Measurements from ENCODE around the gene ADAM12.

Gene ADAM12

GRCh38 chr10:126092366-126093215, 295.7 kb downstream of the ADAM12 start:
- peak; percentile 49 for DNase-seq (ENCODE audit: low read depth)
- no peak overlapping the region for H3K4me3 ChIP-seq (ENCODE audit: low read depth, low read length)
- TF ChIP-seq, protein P1, sequence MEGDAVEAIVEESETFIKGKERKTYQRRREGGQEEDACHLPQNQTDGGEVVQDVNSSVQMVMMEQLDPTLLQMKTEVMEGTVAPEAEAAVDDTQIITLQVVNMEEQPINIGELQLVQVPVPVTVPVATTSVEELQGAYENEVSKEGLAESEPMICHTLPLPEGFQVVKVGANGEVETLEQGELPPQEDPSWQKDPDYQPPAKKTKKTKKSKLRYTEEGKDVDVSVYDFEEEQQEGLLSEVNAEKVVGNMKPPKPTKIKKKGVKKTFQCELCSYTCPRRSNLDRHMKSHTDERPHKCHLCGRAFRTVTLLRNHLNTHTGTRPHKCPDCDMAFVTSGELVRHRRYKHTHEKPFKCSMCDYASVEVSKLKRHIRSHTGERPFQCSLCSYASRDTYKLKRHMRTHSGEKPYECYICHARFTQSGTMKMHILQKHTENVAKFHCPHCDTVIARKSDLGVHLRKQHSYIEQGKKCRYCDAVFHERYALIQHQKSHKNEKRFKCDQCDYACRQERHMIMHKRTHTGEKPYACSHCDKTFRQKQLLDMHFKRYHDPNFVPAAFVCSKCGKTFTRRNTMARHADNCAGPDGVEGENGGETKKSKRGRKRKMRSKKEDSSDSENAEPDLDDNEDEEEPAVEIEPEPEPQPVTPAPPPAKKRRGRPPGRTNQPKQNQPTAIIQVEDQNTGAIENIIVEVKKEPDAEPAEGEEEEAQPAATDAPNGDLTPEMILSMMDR (IDR thresholded peaks at IDR 0.05; ENCODE audit: low read depth, low read length, missing control alignments), result peak; percentile 5
- in situ Hi-C loops (cut with HindIII; ENCODE audit: low sequenced_read_pairs), result no loop called here

DNA sequence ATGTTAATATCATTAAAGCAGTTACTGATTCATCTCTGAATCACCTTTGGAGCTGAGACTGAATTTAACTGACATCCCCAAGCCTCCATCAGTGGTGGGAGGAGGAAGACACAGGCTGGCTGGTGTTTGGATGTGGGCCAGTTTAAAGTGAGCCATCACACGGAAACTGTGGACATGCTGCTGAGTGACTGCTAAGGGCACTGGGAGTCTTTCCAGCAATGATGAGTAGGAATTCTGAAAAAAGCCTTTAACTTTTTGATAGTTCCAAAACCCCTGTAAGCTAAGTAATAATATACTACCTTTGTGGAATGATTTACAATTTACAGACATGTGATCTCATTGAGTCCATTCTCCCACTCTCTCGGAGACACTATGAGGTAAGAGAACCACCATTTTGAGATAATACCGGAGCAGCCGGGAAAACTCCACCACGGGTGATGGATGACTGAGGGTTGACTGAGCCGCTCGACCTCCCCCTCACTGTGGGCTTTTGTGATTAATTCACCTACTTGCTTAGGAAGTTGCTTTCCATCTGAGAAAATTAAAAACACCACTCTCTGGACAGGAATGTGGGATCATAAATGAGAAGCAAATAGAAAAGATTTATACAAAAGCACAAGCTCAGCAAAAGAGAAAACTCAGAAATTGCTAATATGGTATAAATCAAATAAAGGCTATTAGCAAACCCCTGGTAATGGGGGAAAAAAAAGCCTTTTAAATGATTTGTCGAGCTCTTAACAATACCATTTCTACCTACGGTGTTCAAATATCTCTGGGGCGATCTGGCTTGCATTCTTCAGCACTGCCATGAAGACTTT, 297.2 kb downstream of the ADAM12 start:
- DNase-seq (ENCODE audit: low read depth), result peak; percentile 42
- H3K4me3 ChIP-seq (ENCODE audit: low read depth, low read length), result no peak overlapping the region
- TF ChIP-seq, protein P1 (IDR thresholded peaks at IDR 0.05; ENCODE audit: low read depth, low read length, missing control alignments), result no peak
- in situ Hi-C loops (cut with HindIII; ENCODE audit: low sequenced_read_pairs), result no loop called here

- no peak for DNase-seq (ENCODE audit: low read depth)
- in situ Hi-C loops (cut with HindIII; ENCODE audit: low sequenced_read_pairs), result no loop called here
Measured at GRCh38 chr10:126090443-126090842, 297.8 kb downstream of the ADAM12 start.

DNA sequence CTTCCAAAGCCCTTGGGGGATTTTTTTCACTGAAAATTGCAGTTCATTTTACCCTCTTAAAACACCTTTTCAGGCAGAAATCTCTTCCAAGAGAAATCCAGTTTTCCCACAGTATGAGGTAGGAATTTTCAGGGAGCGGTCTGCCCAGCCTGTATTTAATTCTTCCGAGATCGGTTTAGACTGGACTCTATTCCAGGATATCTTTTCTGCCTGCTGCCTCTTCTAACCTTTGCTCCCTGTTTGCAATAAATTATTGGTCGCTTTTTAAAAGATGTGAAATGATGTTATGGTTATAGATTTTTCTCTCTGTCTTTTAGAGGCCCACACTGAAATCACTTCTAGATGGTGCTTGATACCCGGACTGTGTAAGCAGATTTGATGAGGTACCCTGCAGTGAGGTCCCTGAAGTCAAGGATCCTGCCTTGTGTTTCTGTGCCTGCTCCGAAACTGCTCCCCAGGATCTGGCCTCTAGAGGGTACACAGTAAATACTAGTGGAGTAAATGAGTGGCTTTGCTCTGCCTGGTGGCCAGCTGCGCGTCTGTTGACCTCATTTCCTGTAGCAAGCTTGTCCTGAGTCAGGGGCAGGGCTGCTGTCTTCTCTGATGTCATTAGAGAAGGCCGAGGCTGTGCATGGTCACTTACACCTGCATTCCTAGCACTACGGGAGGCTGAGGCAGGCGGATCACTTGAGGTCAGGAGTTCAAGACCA, 300.3 kb downstream of the ADAM12 start:
- H3K4me3 ChIP-seq (ENCODE audit: low read depth, low read length), result no peak overlapping the region
- TF ChIP-seq, protein P1 (IDR thresholded peaks at IDR 0.05; ENCODE audit: low read depth, low read length, missing control alignments), result no peak
- in situ Hi-C loops (cut with HindIII; ENCODE audit: low sequenced_read_pairs), result no loop called here
- no peak for DNase-seq (ENCODE audit: low read depth)

More at GRCh38 chr10:126090443-126090842, 297.8 kb downstream of the ADAM12 start:
- no peak overlapping the region for H3K4me3 ChIP-seq (ENCODE audit: low read depth, low read length)
- TF ChIP-seq, protein P1 (IDR thresholded peaks at IDR 0.05; ENCODE audit: low read depth, low read length, missing control alignments), result no peak

DNA sequence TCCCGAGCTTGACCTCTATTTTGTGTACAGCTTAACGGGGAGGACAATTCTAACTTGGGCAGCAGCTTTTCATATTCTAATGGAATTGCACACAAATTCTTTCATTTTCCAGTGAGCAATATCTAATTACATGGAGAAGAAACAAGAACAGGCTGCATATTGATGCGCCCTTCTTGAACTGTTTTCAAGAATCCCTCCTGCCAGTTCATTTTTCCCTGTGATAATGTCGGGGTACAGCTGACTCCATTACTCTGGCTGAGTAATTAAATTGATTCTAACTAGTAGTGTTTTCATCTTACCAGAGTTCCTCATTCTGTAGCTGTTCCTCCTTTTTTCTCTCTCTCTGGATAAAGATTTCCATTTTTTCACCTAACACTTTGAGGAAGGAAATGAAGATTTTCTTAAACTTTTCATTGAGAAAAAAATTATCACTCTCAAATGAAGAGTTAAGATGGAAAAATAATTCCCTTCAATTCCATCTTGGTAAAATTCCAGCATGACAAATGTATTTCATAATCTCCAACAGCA, 301.1 kb downstream of the ADAM12 start:
- TF ChIP-seq, protein P1 (IDR thresholded peaks at IDR 0.05; ENCODE audit: low read depth, low read length, missing control alignments), result no peak
- no peak for DNase-seq (ENCODE audit: low read depth)
- in situ Hi-C loops (cut with HindIII; ENCODE audit: low sequenced_read_pairs), result no loop called here
- H3K4me3 ChIP-seq (ENCODE audit: low read depth, low read length), result no peak overlapping the region

DNA sequence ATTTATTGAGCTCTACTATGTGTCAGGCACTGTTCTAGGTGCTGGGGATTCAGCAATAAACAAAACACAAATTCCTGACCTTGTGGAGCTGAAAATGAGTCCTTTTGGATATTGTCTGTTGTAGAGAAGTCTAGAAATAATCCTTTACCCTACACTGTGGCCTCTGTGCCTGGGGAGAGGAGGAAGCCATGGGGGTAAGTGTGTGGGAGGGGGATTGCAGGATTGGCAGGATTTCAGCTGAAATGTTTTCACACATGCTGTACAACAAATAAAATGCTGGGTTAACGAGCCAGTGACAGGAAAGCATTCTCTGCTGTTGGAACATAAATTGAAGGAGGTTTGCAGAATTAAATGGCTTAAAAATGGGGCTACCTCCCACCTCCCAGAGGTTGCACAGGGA, 302.5 kb downstream of the ADAM12 start:
- TF ChIP-seq, protein P1 (IDR thresholded peaks at IDR 0.05; ENCODE audit: low read depth, low read length, missing control alignments), result no peak

More for the DNA sequence above, 302.5 kb downstream of the ADAM12 start:
- H3K4me3 ChIP-seq (ENCODE audit: low read depth, low read length), result no peak overlapping the region
- no peak for DNase-seq (ENCODE audit: low read depth)
- in situ Hi-C loops (cut with HindIII; ENCODE audit: low sequenced_read_pairs), result no loop called here
